Tibial nerve (tissue), 4 donors: ENCODE measurements around the gene B9D2. TPM values are rescaled to one million over a fixed set of nuclear protein-coding genes. Genes with fewer than 3 reads are reported as not detected.

Experiments used
- DNase-seq, 2 donors: peaks; one replicate each; pipeline ENCODE4 v3.0.0-alpha.2; 2019; ENCODE audit warnings: low spot score in 2 of 2
- H3K27ac ChIP-seq, 4 donors: fragments of 200-600 bp; sonication (generic) in 3 of 4; one replicate each; pipeline ENCODE4 v1.5.1; 2017 to 2019; ENCODE audit warnings: mild to moderate bottlenecking in 1 of 4
- H3K27me3 ChIP-seq, 2 donors: fragments of 200-600 bp; sonication (generic) in 1 of 2; one replicate each; pipeline versions ENCODE4 v1.5.1 to v1.6.0; 2017 to 2019
- H3K36me3 ChIP-seq, 3 donors: fragments of 200-600 bp; sonication (generic); one replicate each; pipeline ENCODE4 v1.5.1; 2018 to 2019
- H3K4me1 ChIP-seq, 4 donors: fragments of 200-600 bp; sonication (generic) in 3 of 4; one replicate each; pipeline ENCODE4 v1.5.1; 2017 to 2019
- H3K4me3 ChIP-seq, 4 donors: fragments of 200-600 bp; sonication (generic) in 3 of 4; one replicate each; pipeline ENCODE4 v1.5.1; 2017 to 2019; ENCODE audit warnings: mild to moderate bottlenecking in 1 of 4, moderate library complexity in 1 of 4
- H3K9me3 ChIP-seq, 4 donors: fragments of 200-600 bp; sonication (generic) in 3 of 4; one replicate each; pipeline ENCODE4 v1.5.1; 2017 to 2019
- EP300 ChIP-seq, 2 donors: sonication (generic); formaldehyde crosslinking; IDR thresholded peaks; one replicate each; pipeline ENCODE4 v1.6.1; 2017; ENCODE audit warnings: antibody characterized with exemption in 2 of 2, mild to moderate bottlenecking in 1 of 2
- POLR2A ChIP-seq, 2 donors: fragments of 450-650 bp; IDR thresholded peaks; one replicate each; pipeline ENCODE4 v1.6.1; 2017; ENCODE audit warnings: antibody characterized with exemption in 2 of 2, mild to moderate bottlenecking in 2 of 2, moderate library complexity in 2 of 2
- WGBS, 2 donors: methylation state at CpG; one replicate each; pipeline ENCODE4 v1.1.5; 2018; 5-methylcytosine and 5-hydroxymethylcytosine counted together
- total RNA-seq, 4 donors: library from RNA; depleted of rRNA; stranded (reverse); fragments of >200 nt; gene quantifications; one replicate each; pipeline ENCODE4 v1.1.0, GENCODE V29; 2016
- TF ChIP-seq, protein P1 (sequence below), 5 experiments: fragments of 200-600 bp in 3 of 5; fragments of 450-650 bp in 2 of 5; sonication (generic) in 3 of 5; IDR thresholded peaks; one replicate each; pipeline ENCODE4 v1.5.1; 2016 to 2019; ENCODE audit warnings: antibody characterized with exemption in 5 of 5, mild to moderate bottlenecking in 3 of 5, moderate library complexity in 2 of 5

The B9D2 gene
- total RNA-seq, 4 donors from 2014 or later = 0.87 to 8.2 (median 3.6) TPM

DNA sequence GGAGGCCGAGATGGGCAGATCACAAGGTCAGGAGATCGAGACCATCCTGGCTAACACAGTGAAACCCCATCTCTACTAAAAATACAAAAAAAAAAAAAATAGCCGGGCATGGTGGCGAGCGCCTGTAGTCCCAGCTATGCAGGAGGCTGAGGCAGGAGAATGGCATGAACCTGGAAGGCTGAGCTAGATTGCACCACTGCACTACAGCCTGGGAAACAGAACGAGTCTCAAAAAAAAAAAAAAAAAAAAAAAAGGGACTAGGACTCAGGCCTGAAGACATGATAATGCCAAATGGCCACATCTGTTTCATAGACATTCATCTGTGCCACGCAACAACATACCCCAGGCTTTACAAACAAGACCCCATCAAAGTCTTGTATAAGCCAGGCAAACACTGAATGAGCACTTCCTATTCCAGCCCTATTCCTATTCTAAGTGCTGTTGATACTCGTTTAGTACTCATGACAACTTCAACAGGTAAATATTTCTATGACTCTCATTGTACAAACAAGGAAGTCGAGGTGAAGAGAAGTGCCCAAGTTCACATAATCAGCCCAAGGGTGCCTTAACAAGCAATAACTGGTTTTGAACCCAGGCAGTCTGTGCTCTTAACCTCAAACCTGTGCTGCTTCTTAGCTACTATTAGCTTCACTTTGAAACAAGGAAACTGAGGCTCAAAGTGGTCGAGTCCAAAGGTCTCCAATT, 1.7 kb downstream of the B9D2 start:
- WGBS, 2 donors = 87 to 92% methylated on average over 10 of the region's 10 CpGs

DNA sequence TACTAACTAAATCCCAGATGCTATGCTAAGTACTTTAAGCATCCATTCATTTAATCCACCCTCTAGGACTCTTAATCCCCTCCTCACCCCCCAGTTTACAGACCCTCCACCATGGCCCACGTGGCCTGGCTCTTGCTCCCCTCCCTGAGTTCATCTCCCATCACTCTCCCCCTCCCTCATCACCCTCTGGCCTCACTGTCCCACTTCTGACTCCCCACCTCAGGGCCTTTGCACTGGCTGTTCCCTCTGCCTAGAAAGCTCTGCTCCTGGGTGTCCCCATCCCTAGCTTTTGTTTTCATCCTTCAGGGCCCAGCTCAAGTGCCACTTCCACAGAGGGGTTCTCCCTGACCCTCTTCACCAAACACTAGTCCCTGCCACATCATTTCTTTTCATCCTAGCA, 4.2 kb downstream of the B9D2 start:
- Histone ChIP-seq H3K27ac (no peak overlapping the region), H3K27me3 (no peaks in the 10 kb centered on the region), H3K4me1 (peaks cover 0 to 14% (median 6%) of the 10 kb centered on the region in 4 donors), H3K4me3 (no peak overlapping the region), H3K9me3 (no peaks in the 10 kb centered on the region), H3K36me3 (no peaks in the 10 kb centered on the region)
- TF ChIP-seq POLR2A (IDR thresholded peaks at IDR 0.05) (no peak), EP300 (IDR thresholded peaks at IDR 0.05) (no peak)
- TF ChIP-seq, protein P1, sequence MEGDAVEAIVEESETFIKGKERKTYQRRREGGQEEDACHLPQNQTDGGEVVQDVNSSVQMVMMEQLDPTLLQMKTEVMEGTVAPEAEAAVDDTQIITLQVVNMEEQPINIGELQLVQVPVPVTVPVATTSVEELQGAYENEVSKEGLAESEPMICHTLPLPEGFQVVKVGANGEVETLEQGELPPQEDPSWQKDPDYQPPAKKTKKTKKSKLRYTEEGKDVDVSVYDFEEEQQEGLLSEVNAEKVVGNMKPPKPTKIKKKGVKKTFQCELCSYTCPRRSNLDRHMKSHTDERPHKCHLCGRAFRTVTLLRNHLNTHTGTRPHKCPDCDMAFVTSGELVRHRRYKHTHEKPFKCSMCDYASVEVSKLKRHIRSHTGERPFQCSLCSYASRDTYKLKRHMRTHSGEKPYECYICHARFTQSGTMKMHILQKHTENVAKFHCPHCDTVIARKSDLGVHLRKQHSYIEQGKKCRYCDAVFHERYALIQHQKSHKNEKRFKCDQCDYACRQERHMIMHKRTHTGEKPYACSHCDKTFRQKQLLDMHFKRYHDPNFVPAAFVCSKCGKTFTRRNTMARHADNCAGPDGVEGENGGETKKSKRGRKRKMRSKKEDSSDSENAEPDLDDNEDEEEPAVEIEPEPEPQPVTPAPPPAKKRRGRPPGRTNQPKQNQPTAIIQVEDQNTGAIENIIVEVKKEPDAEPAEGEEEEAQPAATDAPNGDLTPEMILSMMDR (IDR thresholded peaks at IDR 0.05) = no peak
- WGBS, 2 donors = 88 to 97% methylated on average over 1 of the region's 1 CpG
- DNase-seq = no peak

More for the DNA sequence above, 1.7 kb downstream of the B9D2 start:
- Histone ChIP-seq H3K27me3 (no peaks in the 10 kb centered on the region), H3K36me3 (no peaks in the 10 kb centered on the region), H3K4me3 (no peak overlapping the region), H3K4me1 (peaks cover 0 to 21% (median 9%) of the 10 kb centered on the region in 4 donors), H3K9me3 (no peaks in the 10 kb centered on the region), H3K27ac (no peak overlapping the region)
- TF ChIP-seq, protein P1 (IDR thresholded peaks at IDR 0.05) = no peak
- TF ChIP-seq EP300 (IDR thresholded peaks at IDR 0.05) = no peak
- no peak for TF ChIP-seq POLR2A (IDR thresholded peaks at IDR 0.05)
- DNase-seq = no peak

DNA sequence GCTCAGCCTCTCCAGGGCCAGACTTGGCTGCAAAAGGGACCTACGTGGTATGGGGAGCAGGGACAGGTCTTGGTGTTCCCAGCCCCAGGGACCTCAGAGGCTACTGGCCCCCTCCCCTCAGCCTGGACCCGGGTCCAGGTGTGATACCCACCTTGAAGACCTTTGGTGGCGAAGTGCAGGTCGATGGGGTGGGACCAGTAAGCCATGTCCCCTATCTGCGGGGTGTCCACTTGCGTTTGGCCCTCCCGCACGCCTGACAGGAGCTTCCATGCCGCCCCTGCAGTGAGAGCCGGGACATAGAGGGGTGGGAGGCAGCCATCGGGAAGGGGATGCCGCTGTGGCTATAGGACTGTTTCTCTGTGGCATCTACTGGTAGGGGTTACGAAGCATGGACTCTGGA, 6.2 kb downstream of the B9D2 start:
- Histone ChIP-seq H3K27me3 (no peaks in the 10 kb centered on the region), H3K36me3 (no peaks in the 10 kb centered on the region), H3K27ac (no peak overlapping the region), H3K4me1 (peaks cover 0 to 20% (median 0%) of the 10 kb centered on the region in 4 donors), H3K4me3 (no peak overlapping the region), H3K9me3 (no peaks in the 10 kb centered on the region)
- TF ChIP-seq POLR2A (IDR thresholded peaks at IDR 0.05) (no peak), EP300 (IDR thresholded peaks at IDR 0.05) (no peak)
- WGBS, 2 donors = 90% methylated on average over 13 of the region's 13 CpGs
- no peak for DNase-seq

DNA sequence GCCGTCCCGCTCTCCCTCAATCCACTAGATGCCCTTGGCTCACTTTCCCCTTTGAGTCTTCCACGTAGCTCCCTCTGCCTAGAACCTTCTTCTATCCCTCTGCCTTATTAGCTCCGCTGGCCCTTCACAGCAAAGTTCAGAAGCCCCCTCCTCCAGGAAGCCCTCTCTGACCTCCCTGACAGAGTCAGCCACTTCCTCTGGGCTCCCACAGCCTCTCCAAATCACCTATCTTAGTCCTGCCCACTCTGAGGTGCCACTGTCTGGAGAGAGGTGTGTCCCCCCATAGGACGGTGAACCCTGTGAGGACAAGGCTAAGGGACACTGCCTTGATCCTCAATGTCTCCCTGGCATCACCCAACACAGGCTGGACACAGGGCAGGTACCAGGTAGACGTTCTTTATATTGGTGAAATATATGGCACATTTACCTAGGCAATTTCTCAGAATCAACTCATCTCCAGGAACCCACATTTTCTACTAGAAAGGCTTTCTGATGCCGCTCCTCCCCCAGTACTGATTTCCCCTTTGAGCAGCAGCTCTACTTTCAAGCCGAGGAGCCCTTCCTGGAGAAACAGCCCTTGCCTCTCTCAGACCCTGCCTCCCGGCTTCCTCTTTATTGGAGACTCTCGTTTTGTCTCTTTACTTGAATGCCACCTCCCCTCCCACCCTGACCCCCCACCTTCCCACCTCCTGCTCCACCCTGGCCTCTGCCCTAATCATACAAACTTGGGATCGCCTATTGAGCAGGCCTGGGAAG, 6.8 kb downstream of the B9D2 start:
- Histone ChIP-seq H3K36me3 (no peaks in the 10 kb centered on the region), H3K4me1 (peaks cover 0 to 25% (median 0%) of the 10 kb centered on the region in 4 donors), H3K4me3 (no peak overlapping the region), H3K27me3 (no peaks in the 10 kb centered on the region), H3K9me3 (no peaks in the 10 kb centered on the region), H3K27ac (no peak overlapping the region)
- TF ChIP-seq, protein P1 (IDR thresholded peaks at IDR 0.05) = no peak
- TF ChIP-seq EP300 (IDR thresholded peaks at IDR 0.05) (no peak), POLR2A (IDR thresholded peaks at IDR 0.05) (no peak)
- 72 to 77% methylated on average over 11 of the region's 11 CpGs for WGBS, 2 donors
- DNase-seq = no peak

DNA sequence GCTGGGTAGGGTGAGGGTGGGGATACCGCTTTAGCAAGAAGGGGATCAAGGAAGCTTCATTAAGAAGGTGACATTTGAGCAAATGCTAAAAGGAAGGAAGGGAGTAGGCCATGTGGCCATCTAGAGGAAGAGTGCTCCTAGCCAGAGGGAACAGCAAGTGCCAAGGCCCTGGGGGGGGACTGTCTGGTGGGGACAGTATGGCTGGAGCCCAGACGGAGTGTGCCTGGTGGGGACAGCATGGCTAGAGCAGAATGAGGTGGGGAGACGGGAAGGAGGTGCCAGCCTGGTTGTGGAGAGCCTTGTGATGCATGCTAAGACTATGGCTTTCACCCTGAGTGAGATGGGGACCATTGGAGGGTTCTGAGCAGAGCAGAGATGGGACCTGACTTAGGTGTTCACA, 8.1 kb downstream of the B9D2 start:
- Histone ChIP-seq H3K27ac (no peak overlapping the region), H3K4me3 (no peak overlapping the region)

More for the DNA sequence above, 8.1 kb downstream of the B9D2 start:
- DNase-seq = no peak
- H3K9me3 ChIP-seq = no peaks in the 10 kb centered on the region
- H3K4me1 ChIP-seq = peaks cover 0 to 37% (median under 1%) of the 10 kb centered on the region in 4 donors
- no peaks in the 10 kb centered on the region for H3K36me3 ChIP-seq
- no peaks in the 10 kb centered on the region for H3K27me3 ChIP-seq
- TF ChIP-seq, protein P1 (IDR thresholded peaks at IDR 0.05) = no peak
- TF ChIP-seq POLR2A (IDR thresholded peaks at IDR 0.05) = no peak
- no peak for TF ChIP-seq EP300 (IDR thresholded peaks at IDR 0.05)
- 68 to 72% methylated on average over 3 of the region's 3 CpGs for WGBS, 2 donors
